GM18502 (cell line): ENCODE results near the gene SEPTIN12.

Source experiments
- ATAC-seq: cut with Tn5 transposase; IDR thresholded peaks from one replicate; pipeline ENCODE4 v1.9.1; 2021; ENCODE audit warnings: mild to moderate bottlenecking; ENCODE audit not compliant: unreplicated experiment, poor library complexity

Gene SEPTIN12

DNA sequence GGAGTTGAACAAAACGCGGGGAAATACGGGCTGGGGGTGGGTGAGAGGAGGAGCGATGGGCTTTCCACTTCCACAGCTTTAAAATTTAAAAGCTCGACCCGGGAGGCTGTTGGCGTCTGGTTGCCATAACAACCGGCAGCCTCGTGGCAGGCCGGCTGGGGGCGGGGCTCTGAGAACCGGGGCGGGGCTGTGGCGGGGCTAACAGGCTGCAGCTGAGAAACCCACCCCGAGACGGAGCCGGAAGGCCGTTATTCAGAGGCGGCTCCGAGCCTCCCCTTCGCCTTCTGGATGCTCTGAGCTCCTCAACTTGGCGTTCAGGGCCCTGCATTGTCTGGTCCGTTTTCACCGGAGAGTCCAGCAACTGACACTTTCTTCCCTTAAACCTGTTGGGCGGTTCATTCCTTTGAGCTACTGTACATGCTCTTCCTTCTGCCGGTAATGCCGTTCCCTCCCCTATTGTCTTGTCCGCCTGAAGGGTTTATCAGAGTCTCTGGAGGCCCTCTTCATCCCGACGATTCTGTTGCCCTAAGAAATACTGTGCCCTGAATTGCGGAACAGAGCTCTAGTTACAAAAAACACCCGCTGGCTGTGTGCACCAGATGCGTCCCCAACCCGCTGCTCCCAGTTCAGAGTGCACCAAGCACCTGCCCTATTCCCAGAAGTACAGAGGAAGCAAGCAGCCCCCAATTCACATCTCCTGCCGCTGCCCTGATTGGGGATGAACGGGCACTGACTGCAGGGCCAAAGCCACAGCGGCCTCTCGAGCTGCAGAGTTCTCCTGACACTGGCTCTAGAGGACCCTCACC, 53.2 kb downstream of the SEPTIN12 start:
- peak; percentile 67 for ATAC-seq

DNA sequence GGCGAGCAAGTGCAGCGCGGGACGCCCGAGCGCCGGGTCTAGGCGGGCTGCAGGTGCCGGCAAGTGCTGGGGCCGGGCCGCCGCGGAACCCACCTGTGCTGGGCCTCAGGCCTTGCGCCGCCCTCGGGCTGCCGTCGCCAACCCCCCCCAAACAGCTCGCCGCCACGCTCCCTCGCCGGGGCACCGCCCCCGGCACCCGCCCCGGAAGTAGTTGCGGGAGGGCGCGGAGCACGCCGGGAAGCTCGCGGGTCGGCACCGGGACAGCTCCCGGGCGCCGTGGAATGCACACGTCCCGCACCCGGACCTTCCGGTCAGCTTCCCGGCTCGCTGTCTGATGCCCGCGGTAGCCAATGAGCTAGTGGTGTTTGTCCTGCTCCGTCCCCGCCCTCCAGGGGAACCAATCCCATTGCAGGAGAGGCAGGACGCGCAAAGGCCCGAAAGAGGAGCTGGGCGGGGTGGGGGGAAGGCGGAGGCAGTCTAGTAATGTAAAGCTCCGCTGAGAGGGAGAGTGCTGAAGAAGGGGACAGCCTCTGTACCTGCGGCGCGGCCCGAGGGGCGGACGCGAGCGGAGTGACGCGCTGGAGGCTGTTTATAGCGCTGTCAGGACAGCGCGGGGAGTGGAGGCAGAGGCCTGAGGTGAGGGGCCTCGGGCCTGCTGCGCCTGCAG, 53.9 kb downstream of the SEPTIN12 start, which contains the start of the genes ANKS3 and DNAAF8:
TSS of gene ANKS3 (minus strand) at position 209 of the 667 bp plus-strand sequence. CDS start 4,122 bp downstream, outside the sequence.
TSS of gene DNAAF8 (plus strand) at position 475 of the 667 bp plus-strand sequence. CDS start 1,978 bp downstream, outside the sequence.
- peak; percentile 85 for ATAC-seq

DNA sequence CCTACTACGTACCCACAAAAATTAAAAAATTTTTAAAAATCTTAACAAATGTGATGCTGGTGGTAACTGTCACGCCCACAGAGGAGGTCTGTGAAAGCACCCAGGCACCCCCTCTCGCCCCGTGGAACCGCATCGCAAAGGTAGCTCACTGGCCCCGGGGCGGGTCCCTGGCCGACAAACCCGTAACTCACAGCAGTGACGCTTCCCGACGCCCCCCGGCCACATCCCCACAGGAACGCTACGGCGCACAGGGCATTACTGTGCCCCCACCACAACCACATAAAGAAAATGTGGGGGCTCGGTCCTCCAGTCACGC, 54.4 kb downstream of the SEPTIN12 start:
- peak; percentile 14 for ATAC-seq

DNA sequence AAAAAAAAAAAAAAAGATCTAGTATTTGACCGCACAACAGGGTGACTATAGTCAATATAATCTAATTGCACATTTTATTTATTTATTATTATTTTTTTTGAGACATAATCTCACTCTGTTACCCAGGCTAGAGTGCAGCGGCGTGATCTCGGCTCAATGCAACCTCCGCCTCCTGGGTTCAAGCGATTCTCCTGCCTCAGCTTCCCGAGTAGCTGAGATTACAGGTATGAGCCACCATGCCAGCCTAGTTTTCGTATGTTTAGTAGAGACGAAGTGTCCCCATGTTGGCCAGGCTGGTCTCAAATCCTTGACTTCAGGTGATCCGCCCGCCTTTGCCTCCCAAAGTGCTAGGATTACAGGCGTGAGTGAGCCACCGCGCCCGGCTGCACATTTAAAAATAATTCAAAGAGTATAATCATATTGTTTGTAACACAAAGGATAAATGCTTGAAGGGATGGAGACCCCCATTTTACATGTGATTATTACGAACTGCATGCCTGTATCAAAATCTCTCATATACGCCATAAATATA, 54.9 kb downstream of the SEPTIN12 start:
- ATAC-seq, result no peak

DNA sequence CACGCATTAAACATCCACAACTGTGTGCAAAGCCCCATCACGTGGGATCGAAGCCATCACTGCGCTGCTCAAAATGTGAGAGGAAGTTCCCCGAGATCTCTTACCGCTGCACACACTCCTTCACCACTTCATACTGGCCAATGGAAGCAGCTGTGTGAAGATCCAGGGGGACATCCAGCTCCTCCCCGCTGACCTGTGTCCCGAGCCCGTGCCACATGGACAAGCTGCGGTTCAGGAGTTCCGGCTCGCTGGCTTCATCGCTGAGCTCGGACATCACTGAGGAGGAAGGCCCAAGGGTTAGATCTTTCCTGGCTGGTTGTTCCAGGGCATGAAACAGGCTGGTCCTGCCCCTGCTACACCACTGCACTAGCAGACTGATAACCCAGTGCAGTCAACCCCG, 58.3 kb downstream of the SEPTIN12 start:
- ATAC-seq, result no peak

DNA sequence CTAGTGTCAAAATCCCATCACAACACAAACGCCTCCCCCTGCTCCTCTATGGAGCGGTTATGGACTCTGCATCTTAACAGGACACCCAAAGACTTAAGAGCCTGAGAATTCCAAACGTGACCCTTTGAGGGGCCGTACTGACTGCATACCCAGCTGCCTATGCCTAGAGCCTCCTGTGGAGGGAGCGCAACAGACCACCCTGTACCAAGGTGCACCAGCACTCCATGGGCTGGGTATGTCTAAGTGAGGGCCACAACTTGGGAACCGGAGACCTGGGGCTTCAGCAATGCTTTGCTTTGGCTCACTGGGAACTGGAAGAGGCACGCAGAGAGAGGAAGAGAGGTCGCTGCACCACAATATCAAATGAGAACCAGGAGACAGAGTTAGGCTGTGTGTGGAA, 59.5 kb downstream of the SEPTIN12 start:
- ATAC-seq, result no peak
